ENCODE results near the gene CTDSPL.

Gene CTDSPL

DNA sequence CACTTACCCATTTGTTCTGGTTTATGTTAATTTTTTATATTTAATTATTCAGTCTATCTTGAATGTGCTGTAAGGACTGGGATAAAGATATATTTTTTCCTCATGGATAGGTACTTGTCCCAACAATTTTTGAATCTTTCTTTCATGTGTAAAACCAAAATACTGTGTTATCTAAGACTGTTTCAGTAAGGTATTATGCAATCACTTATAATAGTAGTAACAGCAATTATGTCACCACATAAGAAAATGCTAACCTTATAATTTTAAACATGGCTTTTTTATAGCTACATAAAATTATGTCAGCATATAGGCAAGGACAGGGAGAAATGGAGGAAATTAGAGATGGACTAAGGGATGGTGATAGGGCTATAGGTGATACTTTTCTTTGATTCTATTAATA, 2.9 kb upstream of the CTDSPL start:
- Histone ChIP-seq H3K9me3 (replicated peaks; ENCODE audit: insufficient read depth, low read length) (no peaks in the 10 kb centered on the region), H3K27me3 (replicated peaks; ENCODE audit: insufficient read depth, low read length) (no peaks in the 10 kb centered on the region), H3K9me2 (replicated peaks; ENCODE audit: insufficient read depth, low read length) (no peaks in the 10 kb centered on the region), H4K20me1 (ENCODE audit: insufficient read depth, low read length) (no peaks in the 10 kb centered on the region), H2AFZ (ENCODE audit: low read length) (no peak overlapping the region), H3K4me3 (ENCODE audit: low read length) (no peak overlapping the region), H3K27ac (ENCODE audit: low read length) (no peak overlapping the region), H3K4me2 (ENCODE audit: low read depth, low read length) (no peak overlapping the region), H3K79me2 (ENCODE audit: low read length) (no peaks in the 10 kb centered on the region), H3K9ac (ENCODE audit: low read length) (no peak overlapping the region), H3K36me3 (replicated peaks; ENCODE audit: insufficient read depth, low read length) (no peaks in the 10 kb centered on the region), H3F3A (ENCODE audit: insufficient read depth, low read length) (no peaks in the 10 kb centered on the region), H3K4me1 (ENCODE audit: low read length) (peaks cover 4% of the 10 kb centered on the region; the same call in 1 of the 2 replicates)
- no peak for TF ChIP-seq EZH2 (optimal IDR thresholded peaks at IDR 0.05; ENCODE audit: low read depth, low read length)
- TF ChIP-seq, protein P1, sequence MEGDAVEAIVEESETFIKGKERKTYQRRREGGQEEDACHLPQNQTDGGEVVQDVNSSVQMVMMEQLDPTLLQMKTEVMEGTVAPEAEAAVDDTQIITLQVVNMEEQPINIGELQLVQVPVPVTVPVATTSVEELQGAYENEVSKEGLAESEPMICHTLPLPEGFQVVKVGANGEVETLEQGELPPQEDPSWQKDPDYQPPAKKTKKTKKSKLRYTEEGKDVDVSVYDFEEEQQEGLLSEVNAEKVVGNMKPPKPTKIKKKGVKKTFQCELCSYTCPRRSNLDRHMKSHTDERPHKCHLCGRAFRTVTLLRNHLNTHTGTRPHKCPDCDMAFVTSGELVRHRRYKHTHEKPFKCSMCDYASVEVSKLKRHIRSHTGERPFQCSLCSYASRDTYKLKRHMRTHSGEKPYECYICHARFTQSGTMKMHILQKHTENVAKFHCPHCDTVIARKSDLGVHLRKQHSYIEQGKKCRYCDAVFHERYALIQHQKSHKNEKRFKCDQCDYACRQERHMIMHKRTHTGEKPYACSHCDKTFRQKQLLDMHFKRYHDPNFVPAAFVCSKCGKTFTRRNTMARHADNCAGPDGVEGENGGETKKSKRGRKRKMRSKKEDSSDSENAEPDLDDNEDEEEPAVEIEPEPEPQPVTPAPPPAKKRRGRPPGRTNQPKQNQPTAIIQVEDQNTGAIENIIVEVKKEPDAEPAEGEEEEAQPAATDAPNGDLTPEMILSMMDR (IDR thresholded peaks at IDR 0.05; ENCODE audit: low read length): no peak
- no peak for TF ChIP-seq EZH2phosphoT487 (IDR thresholded peaks at IDR 0.05; ENCODE audit: low read length)
- DNase-seq: no peak

DNA sequence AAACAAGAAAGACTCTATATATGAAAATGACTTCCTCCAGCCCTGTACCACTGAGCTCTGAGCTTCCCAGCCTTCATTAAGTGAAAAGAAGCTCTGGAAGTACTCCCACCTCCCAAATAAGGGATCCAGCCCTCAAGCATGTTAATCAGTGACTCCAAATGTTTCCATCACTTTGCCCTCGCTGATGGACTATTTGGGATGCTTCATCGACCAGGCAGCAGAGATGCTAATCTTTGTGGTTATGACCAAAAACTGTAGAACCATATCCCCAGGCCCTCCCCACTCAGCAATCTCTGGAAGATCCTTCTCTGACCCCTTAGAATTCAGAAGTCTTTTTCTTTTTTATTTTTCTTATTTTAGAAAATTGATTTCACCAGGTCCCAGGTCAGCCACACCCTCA, 2.3 kb upstream of the CTDSPL start:
- H3K4me1 ChIP-seq (ENCODE audit: low read length): peaks cover 4% of the 10 kb centered on the region; the same call in 1 of the 2 replicates
- TF ChIP-seq, protein P1 (IDR thresholded peaks at IDR 0.05; ENCODE audit: low read length): no peak
- no peak for TF ChIP-seq EZH2phosphoT487 (IDR thresholded peaks at IDR 0.05; ENCODE audit: low read length)
- no peak for TF ChIP-seq EZH2 (optimal IDR thresholded peaks at IDR 0.05; ENCODE audit: low read depth, low read length)
- no peak overlapping the region for H3K4me3 ChIP-seq (ENCODE audit: low read length)
- no peak overlapping the region for H3K27ac ChIP-seq (ENCODE audit: low read length)
- H3K9me3 ChIP-seq (replicated peaks; ENCODE audit: insufficient read depth, low read length): no peaks in the 10 kb centered on the region
- H3K27me3 ChIP-seq (replicated peaks; ENCODE audit: insufficient read depth, low read length): no peaks in the 10 kb centered on the region
- H2AFZ ChIP-seq (ENCODE audit: low read length): no peak overlapping the region
- H3F3A ChIP-seq (ENCODE audit: insufficient read depth, low read length): no peaks in the 10 kb centered on the region
- no peaks in the 10 kb centered on the region for H3K36me3 ChIP-seq (replicated peaks; ENCODE audit: insufficient read depth, low read length)
- no peak overlapping the region for H3K4me2 ChIP-seq (ENCODE audit: low read depth, low read length)
- no peaks in the 10 kb centered on the region for H3K9me2 ChIP-seq (replicated peaks; ENCODE audit: insufficient read depth, low read length)
- no peak overlapping the region for H3K9ac ChIP-seq (ENCODE audit: low read length)
- no peaks in the 10 kb centered on the region for H3K79me2 ChIP-seq (ENCODE audit: low read length)
- no peak for DNase-seq
- H4K20me1 ChIP-seq (ENCODE audit: insufficient read depth, low read length): no peaks in the 10 kb centered on the region

DNA sequence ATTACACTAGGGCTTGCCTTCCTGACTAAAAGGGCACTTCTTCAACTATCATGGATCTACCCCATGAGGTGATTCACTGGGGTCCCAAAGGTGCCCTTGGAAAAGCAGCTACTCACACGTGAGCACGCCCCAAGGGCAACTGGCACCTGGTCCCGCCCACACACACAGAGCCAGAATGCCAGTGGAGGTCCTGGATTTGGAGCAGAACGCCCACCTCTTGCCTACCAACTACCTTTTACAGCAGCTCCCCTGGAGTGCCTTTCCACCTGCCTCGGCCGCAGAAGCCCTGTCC, 1.8 kb upstream of the CTDSPL start:
- H4K20me1 ChIP-seq (ENCODE audit: insufficient read depth, low read length): no peaks in the 10 kb centered on the region

More for the DNA sequence above, 1.8 kb upstream of the CTDSPL start:
- no peak overlapping the region for H3K4me3 ChIP-seq (ENCODE audit: low read length)
- H3K36me3 ChIP-seq (replicated peaks; ENCODE audit: insufficient read depth, low read length): no peaks in the 10 kb centered on the region
- no peak overlapping the region for H3K9ac ChIP-seq (ENCODE audit: low read length)
- H3K79me2 ChIP-seq (ENCODE audit: low read length): no peaks in the 10 kb centered on the region
- no peak overlapping the region for H3K27ac ChIP-seq (ENCODE audit: low read length)
- no peak overlapping the region for H3K4me2 ChIP-seq (ENCODE audit: low read depth, low read length)
- no peak for DNase-seq
- H2AFZ ChIP-seq (ENCODE audit: low read length): peak overlapping the region; percentile 49
- H3K9me3 ChIP-seq (replicated peaks; ENCODE audit: insufficient read depth, low read length): no peaks in the 10 kb centered on the region
- H3F3A ChIP-seq (ENCODE audit: insufficient read depth, low read length): no peaks in the 10 kb centered on the region
- peaks cover 4% of the 10 kb centered on the region; the same call in 1 of the 2 replicates for H3K4me1 ChIP-seq (ENCODE audit: low read length)
- H3K9me2 ChIP-seq (replicated peaks; ENCODE audit: insufficient read depth, low read length): no peaks in the 10 kb centered on the region
- no peaks in the 10 kb centered on the region for H3K27me3 ChIP-seq (replicated peaks; ENCODE audit: insufficient read depth, low read length)
- no peak for TF ChIP-seq EZH2phosphoT487 (IDR thresholded peaks at IDR 0.05; ENCODE audit: low read length)
- TF ChIP-seq, protein P1 (IDR thresholded peaks at IDR 0.05; ENCODE audit: low read length): no peak
